ENCODE results near the gene DCHS1. TPM values are rescaled to one million over a fixed set of nuclear protein-coding genes. Genes with fewer than 3 reads are reported as not detected.

DCHS1 gene
- total and polyA plus RNA-seq, 9 of the 15 experiments (the other 6 are each of a cell fraction or from before 2014, with no cell fraction given), result 0.04 to 0.49 (median 0.14) TPM; not detected in 2

GRCh38 chr11:6619004-6619745 lies 36.4 kb downstream of the DCHS1 start, which contains the start of gene TPP1 (continued):
- TF ChIP-seq THRA (IDR thresholded peaks at IDR 0.05), result no peak
- no peak for TF ChIP-seq THRAP3 (IDR thresholded peaks at IDR 0.05; ENCODE audit: borderline replicate concordance)
- TF ChIP-seq NFYB (IDR thresholded peaks at IDR 0.05; ENCODE audit: extremely low read depth, insufficient read length), result no peak
- no peak for TF ChIP-seq ZNF518B (CRISPR knock-in tag; IDR thresholded peaks at IDR 0.05)
- peak; percentile 81 for TF ChIP-seq VEZF1 (CRISPR knock-in tag; IDR thresholded peaks at IDR 0.05)
- TF ChIP-seq PRMT5 (CRISPR knock-in tag; IDR thresholded peaks at IDR 0.05), result no peak
- TF ChIP-seq MCM5 (IDR thresholded peaks at IDR 0.05; ENCODE audit: low read depth), result no peak
- no peak for TF ChIP-seq MLX (CRISPR knock-in tag; conservative IDR thresholded peaks at IDR 0.05)
- no peak for TF ChIP-seq ZNF586 (CRISPR knock-in tag; conservative IDR thresholded peaks at IDR 0.05)
- TF ChIP-seq FOXK2 (conservative IDR thresholded peaks at IDR 0.05 in 1 of 2, IDR thresholded peaks at IDR 0.05 in 1 of 2; ENCODE audit: low read depth in 2 of 2), result peak; percentile 53 to 66; a peak in 3 of 4 replicates
- TF ChIP-seq THAP7 (CRISPR knock-in tag; IDR thresholded peaks at IDR 0.05), result no peak
- no peak for TF ChIP-seq EWSR1 (IDR thresholded peaks at IDR 0.05; ENCODE audit: borderline replicate concordance, low read depth, partially characterized antibody)
- no peak for TF ChIP-seq DEAF1 (CRISPR knock-in tag; IDR thresholded peaks at IDR 0.05)
- no peak for TF ChIP-seq NR2C2 (CRISPR knock-in tag; IDR thresholded peaks at IDR 0.05)
- peak; percentile 62 for TF ChIP-seq NR2C2 (tag; IDR thresholded peaks at IDR 0.05)
- TF ChIP-seq KLF1 (tag; IDR thresholded peaks at IDR 0.05), result 0 out of 2 replicates have a peak, but pooled peaks have one; percentile 33

Measured in K562 (cell line).